ENCODE measurements around the gene PCSK9. TPM values are rescaled to one million over a fixed set of nuclear protein-coding genes. Genes with fewer than 3 reads are reported as not detected.

PCSK9 gene
- total and polyA plus RNA-seq, 9 of the 15 experiments (the other 6 are each of a cell fraction or from before 2014, with no cell fraction given), result 3.2 to 58.6 (median 24.7) TPM

- TF ChIP-seq USF1 (CRISPR knock-in tag; IDR thresholded peaks at IDR 0.05) (peak; percentile 59), MITF (IDR thresholded peaks at IDR 0.05) (peak; percentile 53; the same call in 1 of the 2 replicates), HDAC8 (tag; IDR thresholded peaks at IDR 0.05) (no peak), ZBTB40 (IDR thresholded peaks at IDR 0.05) (peak; percentile 62; the same call in 1 of the 2 replicates), ZBTB40 (CRISPR knock-in tag; IDR thresholded peaks at IDR 0.05) (no peak), PTRF (tag; IDR thresholded peaks at IDR 0.05) (no peak), MTA3 (IDR thresholded peaks at IDR 0.05; ENCODE audit: borderline replicate concordance) (0 out of 2 replicates have a peak, but pooled peaks have one; percentile 27), NFRKB (IDR thresholded peaks at IDR 0.05; ENCODE audit: low read depth) (0 out of 2 replicates have a peak, but pooled peaks have one; percentile 47), NCOR1 (IDR thresholded peaks at IDR 0.05) (no peak), DPF2 (IDR thresholded peaks at IDR 0.05) (0 out of 2 replicates have a peak, but pooled peaks have one; percentile 21), ETS1 (conservative IDR thresholded peaks at IDR 0.05; ENCODE audit: control insufficient read depth, low read depth, low read length) (no peak), GABPB1 (CRISPR knock-in tag; IDR thresholded peaks at IDR 0.05) (peak; percentile 55), MAFG (tag; conservative IDR thresholded peaks at IDR 0.05) (no peak)
These were observed 3.4 kb upstream of the PCSK9 start (continued) for GRCh38 chr1:55035904-55036303.
